ENCODE data around the gene SHANK3. TPM values are rescaled to one million over a fixed set of nuclear protein-coding genes. Genes with fewer than 3 reads are reported as not detected.
"Not testable (repeated sequence)": the region's sequence is repeated elsewhere in the genome, so short reads cannot be mapped to it uniquely, and the experiment has no call there.

Gene SHANK3
- total RNA-seq, 5 donors from 2014 or later (not counting 1 experiment from before 2014, with no cell fraction given): 0.22 to 0.47 (median 0.28) TPM

DNA sequence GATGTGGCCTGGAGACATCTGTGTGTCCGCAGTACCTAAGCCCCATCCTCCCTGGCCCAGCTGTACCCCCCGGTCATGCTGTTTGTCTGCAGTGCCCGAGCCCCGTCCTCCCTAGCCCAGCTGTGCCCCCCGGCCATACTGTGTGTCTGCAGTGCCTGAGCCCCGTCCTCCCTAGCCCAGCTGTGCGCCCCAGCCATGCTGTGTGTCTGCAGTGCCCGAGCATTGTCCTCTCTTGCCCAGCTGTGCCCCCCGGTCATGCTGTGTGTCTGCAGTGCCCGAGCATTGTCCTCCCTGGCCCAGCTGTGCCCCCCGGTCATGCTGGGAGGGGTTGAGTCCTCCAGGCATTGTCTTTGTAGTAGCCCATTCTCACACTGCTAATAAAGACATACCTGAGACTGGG, 37.0 kb upstream of the SHANK3 start:
- no peak for DNase-seq
- H3K4me1 Mint-ChIP-seq: peaks cover 0 to 5% (median 0%) of the 10 kb centered on the region in 3 donors
- H3K36me3 Mint-ChIP-seq: peaks cover 4% of the 10 kb centered on the region
- Histone ChIP-seq H3K9me3 (no peaks in the 10 kb centered on the region), H3K4me1 (ENCODE audit: control insufficient read depth in 1 of 2, extremely low read depth in 1 of 2, insufficient read depth in 2 of 2, low read length in 2 of 2) (no peaks in the 10 kb centered on the region), H3K27me3 (replicated peaks in 1 of 2; ENCODE audit: control insufficient read depth in 2 of 2, extremely low read depth in 1 of 2, insufficient read depth in 2 of 2, low read length in 1 of 2) (peaks cover 0 to 4% of the 10 kb centered on the region in 2 experiments), H3K4me3 (ENCODE audit: control insufficient read depth in 1 of 2, extremely low read depth in 1 of 2, low read length in 1 of 2) (no peak overlapping the region), H3K27ac (ENCODE audit: low read length) (no peak overlapping the region), H3K36me3 (ENCODE audit: control insufficient read depth in 2 of 2, extremely low read depth in 1 of 2, insufficient read depth in 1 of 2, low read length in 1 of 2) (no peaks in the 10 kb centered on the region)
- ChIA-PET CTCF (no interaction called here), POLR2A (no interaction called here)
- ATAC-seq (replicated peaks in 1 of 4): no peak
- H3K27me3 Mint-ChIP-seq: no peaks in the 10 kb centered on the region
- no peaks in the 10 kb centered on the region for H3K9me3 Mint-ChIP-seq
- H3K27ac Mint-ChIP-seq: no peak overlapping the region
- H3K4me3 Mint-ChIP-seq: no peak overlapping the region
- WGBS (ENCODE audit: insufficient coverage): 95% methylated on average over 8 of the region's 11 CpGs

DNA sequence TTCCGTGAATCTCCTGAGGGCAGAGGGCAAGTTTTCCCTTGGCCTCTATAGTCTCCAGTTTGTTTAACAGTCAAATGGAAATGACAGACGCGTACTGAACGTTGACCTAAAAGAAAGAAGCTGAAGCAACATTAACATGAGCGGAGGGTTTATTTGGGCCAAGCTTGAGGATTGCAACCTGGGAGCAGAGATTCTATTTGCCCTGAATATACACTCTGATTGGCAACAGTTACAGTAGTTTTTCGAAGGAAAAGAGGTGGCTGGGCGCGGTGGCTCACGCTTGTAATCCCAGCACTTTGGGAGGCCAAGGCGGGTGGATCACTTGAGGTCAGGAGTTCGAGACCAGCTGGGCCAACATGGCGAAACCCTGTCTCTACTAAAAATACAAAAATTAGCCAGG, 32.3 kb upstream of the SHANK3 start:
- POLR2A ChIA-PET; H3K36me3 Mint-ChIP-seq; H3K36me3 ChIP-seq (ENCODE audit: control insufficient read depth in 2 of 2, extremely low read depth in 1 of 2, insufficient read depth in 1 of 2, low read length in 1 of 2); H3K27ac Mint-ChIP-seq; DNase-seq; H3K9me3 Mint-ChIP-seq; ATAC-seq (replicated peaks in 1 of 4); H3K4me3 Mint-ChIP-seq; CTCF ChIA-PET; H3K4me1 ChIP-seq (ENCODE audit: control insufficient read depth in 1 of 2, extremely low read depth in 1 of 2, insufficient read depth in 2 of 2, low read length in 2 of 2); H3K27ac ChIP-seq (ENCODE audit: low read length); H3K4me1 Mint-ChIP-seq; H3K27me3 Mint-ChIP-seq; H3K4me3 ChIP-seq (ENCODE audit: control insufficient read depth in 1 of 2, extremely low read depth in 1 of 2, low read length in 1 of 2); H3K9me3 ChIP-seq: not testable (repeated sequence)
- 93% methylated on average over 9 of the region's 12 CpGs for whole genome bisulfite sequencing (ENCODE audit: insufficient coverage)
- peaks cover 2 to 41% of the 10 kb centered on the region in 2 experiments for H3K27me3 ChIP-seq (replicated peaks in 1 of 2; ENCODE audit: control insufficient read depth in 2 of 2, extremely low read depth in 1 of 2, insufficient read depth in 2 of 2, low read length in 1 of 2)

DNA sequence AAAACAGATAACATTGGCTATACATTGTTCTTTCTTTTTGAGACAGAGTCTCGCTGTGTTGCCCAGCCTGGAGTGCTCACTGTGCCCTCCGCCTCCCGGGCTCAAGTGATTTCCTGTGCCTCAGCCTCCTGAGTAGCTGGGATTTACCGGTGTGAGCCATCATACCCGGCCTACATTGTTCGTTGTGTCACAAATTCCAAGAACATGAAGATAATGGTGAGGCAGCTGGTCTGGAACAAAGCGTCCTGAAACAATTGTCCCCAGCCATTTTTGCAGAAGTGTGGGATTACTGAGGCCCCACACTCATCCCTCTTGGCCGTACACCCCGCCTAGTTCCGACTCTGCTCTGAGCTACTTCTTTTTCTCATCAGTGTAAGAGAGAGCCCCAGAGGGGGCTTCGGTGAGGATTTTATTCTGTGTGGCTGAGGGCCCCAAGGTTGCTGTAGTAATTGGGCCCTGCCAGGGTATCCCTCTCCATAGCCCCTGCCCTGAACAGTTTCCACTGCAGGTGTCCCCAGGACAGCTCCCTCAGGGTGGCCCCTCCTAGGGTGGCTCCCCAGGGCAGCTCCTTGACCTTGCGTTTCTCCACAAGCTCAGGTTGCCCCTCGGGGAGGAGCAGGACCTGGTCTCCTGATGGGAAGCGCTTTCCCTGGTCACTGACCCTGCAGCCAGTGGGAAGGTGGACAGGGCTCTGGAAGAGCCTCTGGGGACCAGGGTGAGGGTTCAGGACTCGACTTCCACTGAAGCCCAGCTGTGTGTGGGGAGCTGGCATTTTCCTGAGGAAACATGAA, 31.6 kb upstream of the SHANK3 start:
- no peaks in the 10 kb centered on the region for H3K36me3 ChIP-seq (ENCODE audit: control insufficient read depth in 2 of 2, extremely low read depth in 1 of 2, insufficient read depth in 1 of 2, low read length in 1 of 2)
- 73% methylated on average over 10 of the region's 15 CpGs for WGBS (ENCODE audit: insufficient coverage)
- Mint-ChIP-seq H3K4me3 (no peak overlapping the region), H3K9me3 (no peaks in the 10 kb centered on the region), H3K36me3 (no peaks in the 10 kb centered on the region), H3K4me1 (no peaks in the 10 kb centered on the region), H3K27ac (no peak overlapping the region), H3K27me3 (peaks cover 0 to 6% of the 10 kb centered on the region in 2 donors)
- CTCF ChIA-PET: no interaction called here
- no peak overlapping the region for H3K27ac ChIP-seq (ENCODE audit: low read length)
- H3K27me3 ChIP-seq (replicated peaks in 1 of 2; ENCODE audit: control insufficient read depth in 2 of 2, extremely low read depth in 1 of 2, insufficient read depth in 2 of 2, low read length in 1 of 2): peaks cover 2 to 41% of the 10 kb centered on the region in 2 experiments
- no peaks in the 10 kb centered on the region for H3K9me3 ChIP-seq
- POLR2A ChIA-PET: no interaction called here
- no peak for DNase-seq
- ATAC-seq (replicated peaks in 1 of 4): no peak
- no peak overlapping the region for H3K4me3 ChIP-seq (ENCODE audit: control insufficient read depth in 1 of 2, extremely low read depth in 1 of 2, low read length in 1 of 2)
- no peaks in the 10 kb centered on the region for H3K4me1 ChIP-seq (ENCODE audit: control insufficient read depth in 1 of 2, extremely low read depth in 1 of 2, insufficient read depth in 2 of 2, low read length in 2 of 2)

DNA sequence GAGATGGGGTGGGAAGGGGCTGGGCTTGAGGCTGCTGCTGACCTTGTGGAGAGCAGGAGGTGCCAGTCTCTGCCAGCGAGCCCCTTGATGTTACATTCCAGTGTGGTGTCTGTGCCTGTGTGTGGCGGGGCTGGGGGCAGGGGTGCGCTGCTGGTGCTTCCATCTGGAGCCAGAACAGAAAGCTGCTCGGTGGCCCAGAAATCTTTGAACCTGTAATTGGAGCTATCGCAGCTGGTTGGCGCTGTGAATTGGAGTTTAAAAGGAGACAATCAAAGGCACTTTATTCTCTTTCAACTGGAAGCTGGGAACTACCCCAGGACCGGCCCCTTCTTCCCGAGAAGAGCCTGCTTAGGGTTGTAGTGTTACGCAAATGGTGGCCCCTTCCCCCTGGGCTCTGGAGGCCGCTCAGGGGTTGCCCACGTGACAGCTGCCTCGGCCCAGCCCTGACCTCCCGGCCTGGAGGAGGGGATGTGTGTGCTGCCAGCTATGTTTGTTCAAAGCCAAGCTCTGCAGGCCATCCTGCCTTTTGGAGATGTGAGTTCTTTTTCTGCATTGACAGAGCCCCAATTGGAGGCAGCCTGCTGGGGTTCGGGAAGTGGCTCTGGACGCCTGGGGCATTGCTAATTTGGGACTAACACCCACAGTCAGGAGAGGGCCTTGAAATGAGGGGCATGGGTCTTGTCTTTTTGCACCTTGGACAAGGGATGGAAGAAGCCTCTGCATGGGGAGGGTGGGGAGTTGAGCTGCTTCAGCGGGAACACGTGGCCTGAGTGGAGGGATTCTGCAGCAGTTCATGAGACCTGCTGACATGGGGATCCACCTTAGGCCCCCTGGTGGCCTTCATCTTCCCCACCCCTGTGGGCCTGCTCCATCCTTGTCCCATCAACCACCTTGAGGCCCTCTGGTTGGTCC, 30.7 kb upstream of the SHANK3 start:
- Mint-ChIP-seq H3K4me3 (no peak overlapping the region), H3K9me3 (no peaks in the 10 kb centered on the region), H3K27ac (no peak overlapping the region), H3K36me3 (no peaks in the 10 kb centered on the region), H3K27me3 (peaks cover 0 to 12% of the 10 kb centered on the region in 2 donors), H3K4me1 (no peaks in the 10 kb centered on the region)
- WGBS (ENCODE audit: insufficient coverage): 63% methylated on average over 11 of the region's 17 CpGs
- Histone ChIP-seq H3K36me3 (ENCODE audit: control insufficient read depth in 2 of 2, extremely low read depth in 1 of 2, insufficient read depth in 1 of 2, low read length in 1 of 2) (no peaks in the 10 kb centered on the region), H3K4me1 (ENCODE audit: control insufficient read depth in 1 of 2, extremely low read depth in 1 of 2, insufficient read depth in 2 of 2, low read length in 2 of 2) (no peaks in the 10 kb centered on the region), H3K4me3 (ENCODE audit: control insufficient read depth in 1 of 2, extremely low read depth in 1 of 2, low read length in 1 of 2) (no peak overlapping the region), H3K9me3 (no peaks in the 10 kb centered on the region), H3K27ac (ENCODE audit: low read length) (no peak overlapping the region), H3K27me3 (replicated peaks in 1 of 2; ENCODE audit: control insufficient read depth in 2 of 2, extremely low read depth in 1 of 2, insufficient read depth in 2 of 2, low read length in 1 of 2) (peaks cover 3 to 45% of the 10 kb centered on the region in 2 experiments)
- POLR2A ChIA-PET: no interaction called here
- CTCF ChIA-PET: no interaction called here
- DNase-seq (no peak), ATAC-seq (replicated peaks in 1 of 4) (no peak)

DNA sequence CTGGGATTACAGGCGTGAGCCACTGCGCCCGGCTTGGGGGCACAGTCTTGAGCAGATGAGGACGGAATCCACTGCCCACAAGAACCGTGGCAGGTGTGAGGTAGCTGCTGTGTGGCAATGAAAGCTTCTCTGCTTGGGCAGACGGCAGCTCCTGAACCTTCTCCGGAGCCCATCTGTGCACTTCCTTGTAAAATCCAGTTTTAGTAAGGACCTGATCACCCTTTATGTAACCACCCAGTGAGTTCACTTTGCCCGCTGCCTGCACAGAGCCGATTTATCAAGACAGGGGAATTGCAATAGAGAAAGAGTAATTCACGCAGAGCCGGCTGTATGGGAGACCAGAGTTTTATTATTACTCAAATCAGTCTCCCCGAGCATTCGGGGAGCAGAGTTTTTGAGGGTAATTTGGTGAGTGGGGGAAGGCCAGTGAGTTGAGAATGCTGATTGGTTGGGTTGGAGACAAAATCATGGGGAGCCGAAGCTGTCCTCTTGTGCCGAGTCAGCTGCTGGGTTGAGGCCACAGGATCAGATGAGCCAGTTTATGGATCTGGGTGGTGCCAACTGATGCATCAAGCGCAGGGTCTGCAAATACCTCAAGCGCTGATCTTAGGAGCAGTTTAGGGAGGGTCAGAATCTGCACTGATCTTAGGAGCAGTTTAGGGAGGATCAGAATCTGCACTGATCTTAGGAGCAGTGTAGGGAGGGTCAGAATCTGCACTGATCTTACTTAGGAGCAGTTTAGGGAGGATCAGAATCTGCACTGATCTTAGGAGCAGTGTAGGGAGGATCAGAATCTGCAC, 29.4 kb upstream of the SHANK3 start:
- DNase-seq; POLR2A ChIA-PET; H3K4me1 Mint-ChIP-seq; H3K27ac Mint-ChIP-seq; CTCF ChIA-PET; ATAC-seq (replicated peaks in 1 of 4); H3K4me1 ChIP-seq (ENCODE audit: control insufficient read depth in 1 of 2, extremely low read depth in 1 of 2, insufficient read depth in 2 of 2, low read length in 2 of 2); H3K4me3 Mint-ChIP-seq; H3K36me3 Mint-ChIP-seq; H3K9me3 ChIP-seq; H3K9me3 Mint-ChIP-seq; H3K27ac ChIP-seq (ENCODE audit: low read length); H3K4me3 ChIP-seq (ENCODE audit: control insufficient read depth in 1 of 2, extremely low read depth in 1 of 2, low read length in 1 of 2); H3K36me3 ChIP-seq (ENCODE audit: control insufficient read depth in 2 of 2, extremely low read depth in 1 of 2, insufficient read depth in 1 of 2, low read length in 1 of 2): not testable (repeated sequence)
- peaks cover 3 to 48% of the 10 kb centered on the region in 2 experiments for H3K27me3 ChIP-seq (replicated peaks in 1 of 2; ENCODE audit: control insufficient read depth in 2 of 2, extremely low read depth in 1 of 2, insufficient read depth in 2 of 2, low read length in 1 of 2)
- peaks cover 0 to 12% of the 10 kb centered on the region in 2 donors for H3K27me3 Mint-ChIP-seq
- 89% methylated on average over 15 of the region's 17 CpGs for WGBS (ENCODE audit: insufficient coverage)

DNA sequence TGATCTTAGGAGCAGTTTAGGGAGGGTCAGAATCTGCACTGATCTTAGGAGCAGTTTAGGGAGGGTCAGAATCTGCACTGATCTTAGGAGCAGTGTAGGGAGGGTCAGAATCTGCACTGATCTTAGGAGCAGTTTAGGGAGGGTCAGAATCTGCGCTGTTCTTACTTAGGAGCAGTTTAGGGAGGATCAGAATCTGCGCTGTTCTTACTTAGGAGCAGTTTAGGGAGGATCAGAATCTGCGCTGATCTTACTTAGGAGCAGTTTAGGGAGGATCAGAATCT, 28.9 kb upstream of the SHANK3 start:
- 77% methylated on average over 3 of the region's 3 CpGs for WGBS (ENCODE audit: insufficient coverage)
- not testable (repeated sequence) for DNase-seq, H3K4me1 Mint-ChIP-seq

More for the DNA sequence above, 28.9 kb upstream of the SHANK3 start:
- H3K36me3 Mint-ChIP-seq; H3K9me3 ChIP-seq; CTCF ChIA-PET; H3K4me1 ChIP-seq (ENCODE audit: control insufficient read depth in 1 of 2, extremely low read depth in 1 of 2, insufficient read depth in 2 of 2, low read length in 2 of 2); POLR2A ChIA-PET; H3K27ac Mint-ChIP-seq; H3K4me3 ChIP-seq (ENCODE audit: control insufficient read depth in 1 of 2, extremely low read depth in 1 of 2, low read length in 1 of 2); ATAC-seq (replicated peaks in 1 of 4); H3K4me3 Mint-ChIP-seq; H3K36me3 ChIP-seq (ENCODE audit: control insufficient read depth in 2 of 2, extremely low read depth in 1 of 2, insufficient read depth in 1 of 2, low read length in 1 of 2); H3K27ac ChIP-seq (ENCODE audit: low read length); H3K9me3 Mint-ChIP-seq: not testable (repeated sequence)
- peaks cover 0 to 12% of the 10 kb centered on the region in 2 donors for H3K27me3 Mint-ChIP-seq
- H3K27me3 ChIP-seq (replicated peaks in 1 of 2; ENCODE audit: control insufficient read depth in 2 of 2, extremely low read depth in 1 of 2, insufficient read depth in 2 of 2, low read length in 1 of 2): peaks cover 3 to 48% of the 10 kb centered on the region in 2 experiments
